Mucosa of gallbladder (tissue), 1 donor: ENCODE data around the gene EPB41L2. TPM values are rescaled to one million over a fixed set of nuclear protein-coding genes. Genes with fewer than 3 reads are reported as not detected.

Experiments used
- DNase-seq: peaks from one replicate; pipeline ENCODE4 v3.0.0-alpha.2; 2020; ENCODE audit warnings: low spot score
- total RNA-seq: library from RNA; stranded (reverse); gene quantifications from one replicate; pipeline ENCODE4 v1.2.1, GENCODE V29; 2021
- donor health status: DM: no; HTN: no; CAD: no.

EPB41L2 gene
- total RNA-seq, 1 donor from 2014 or later = 110 TPM

DNA sequence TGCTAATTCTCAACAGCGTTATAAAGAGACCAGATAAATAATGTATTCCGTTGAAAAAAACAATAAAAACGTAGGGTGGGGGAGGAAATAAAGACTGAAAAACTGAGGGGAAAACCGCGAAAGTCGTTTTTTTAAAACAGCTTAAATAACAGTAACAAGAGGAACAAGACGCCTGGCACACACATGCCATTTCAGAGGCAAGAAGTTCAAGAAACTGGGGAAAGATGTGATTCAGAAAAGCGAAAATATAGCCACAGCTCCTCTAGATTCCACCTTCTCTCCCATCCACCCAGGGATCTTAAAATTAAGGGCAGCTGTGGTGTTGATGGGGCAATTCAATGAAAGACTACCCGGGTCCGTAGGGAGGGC, 1.3 kb downstream of the EPB41L2 start:
- no peak for DNase-seq

DNA sequence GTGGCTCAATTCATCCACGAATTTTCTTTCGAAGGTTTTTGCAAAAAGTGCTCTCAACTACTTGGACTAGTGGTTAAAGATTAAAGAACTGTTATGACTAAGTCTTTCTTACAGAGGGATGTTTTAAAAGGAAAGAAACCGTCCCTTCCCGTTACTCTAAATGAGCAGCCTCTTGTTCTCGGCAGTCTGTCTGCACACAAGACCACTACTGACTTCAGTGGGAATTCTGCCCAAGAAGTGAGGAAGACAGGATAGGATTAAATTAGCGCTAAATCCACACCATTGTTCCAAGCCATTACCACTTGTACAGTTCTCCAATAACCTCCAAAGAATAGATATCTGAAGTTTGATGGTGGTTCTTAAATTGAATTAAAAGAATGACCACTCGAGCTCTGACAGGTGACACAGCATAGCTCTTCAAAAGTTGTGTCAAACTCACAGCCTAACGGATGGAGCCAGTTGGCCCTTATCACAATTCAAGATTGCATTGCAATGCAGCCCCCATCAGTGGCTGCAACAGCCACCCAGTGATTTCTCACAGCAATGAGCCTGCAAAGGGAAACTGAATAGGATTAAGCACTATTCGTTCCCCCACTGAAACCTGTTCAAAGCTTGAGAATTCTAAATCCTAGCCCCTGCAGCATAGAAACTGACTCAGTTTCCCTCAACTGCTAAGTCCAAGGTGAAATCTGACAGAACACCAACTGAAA, 1.8 kb downstream of the EPB41L2 start:
- DNase-seq = no peak

DNA sequence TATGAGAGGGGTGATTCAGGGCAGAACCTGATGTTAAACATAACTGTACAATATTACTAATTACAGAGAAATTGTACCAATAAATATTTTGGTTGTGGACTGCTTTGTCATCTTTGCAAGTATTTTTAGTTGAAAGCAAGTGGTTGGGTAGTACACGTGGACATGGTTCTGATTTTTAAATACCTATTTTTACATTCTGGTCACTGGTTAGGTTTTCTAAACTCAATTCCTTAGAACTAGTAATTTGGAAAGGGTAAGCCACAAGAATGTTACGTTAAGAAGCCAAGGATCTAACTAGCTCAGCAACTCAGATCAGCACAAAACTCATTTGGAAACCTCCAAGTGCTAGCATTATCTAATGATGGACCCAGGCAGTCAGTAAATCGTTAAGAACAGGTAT, 2.7 kb downstream of the EPB41L2 start:
- no peak for DNase-seq

DNA sequence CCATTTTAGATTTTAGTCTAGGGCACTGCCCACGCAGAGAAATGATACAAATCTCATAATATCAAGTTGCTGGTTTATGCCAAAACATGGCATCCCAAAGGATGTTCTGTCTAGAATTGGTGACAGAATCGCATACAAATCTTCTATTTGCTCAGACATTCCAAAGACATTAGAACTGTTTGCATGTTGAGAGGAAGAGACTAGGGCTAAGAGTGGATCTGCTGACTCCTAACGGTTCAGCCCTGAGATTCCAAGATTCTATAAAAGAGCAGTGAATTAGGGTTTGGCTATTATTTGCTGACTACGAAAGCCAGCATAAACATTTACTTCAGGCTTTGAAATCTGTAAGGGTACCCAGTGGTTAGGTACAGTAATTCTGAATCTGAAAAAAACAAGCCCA, 3.6 kb downstream of the EPB41L2 start:
- DNase-seq = no peak

DNA sequence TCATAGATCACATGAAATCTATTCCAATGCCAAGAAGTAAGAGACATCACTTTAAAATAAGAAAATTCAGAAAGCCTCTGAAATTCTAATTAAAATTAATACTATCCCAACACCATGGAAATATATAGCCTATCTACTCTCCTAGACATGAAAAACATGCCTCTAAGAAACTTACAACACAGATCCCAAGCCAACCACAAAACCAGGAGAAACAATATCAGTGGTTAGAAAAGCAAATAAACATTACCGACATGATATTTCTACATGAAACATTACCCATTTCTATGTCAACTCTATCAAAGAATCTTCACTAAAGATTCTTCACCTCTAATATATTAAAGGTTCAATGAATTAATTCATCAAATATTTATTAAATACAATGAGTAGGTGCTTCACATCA, 4.8 kb downstream of the EPB41L2 start:
- no peak for DNase-seq

DNA sequence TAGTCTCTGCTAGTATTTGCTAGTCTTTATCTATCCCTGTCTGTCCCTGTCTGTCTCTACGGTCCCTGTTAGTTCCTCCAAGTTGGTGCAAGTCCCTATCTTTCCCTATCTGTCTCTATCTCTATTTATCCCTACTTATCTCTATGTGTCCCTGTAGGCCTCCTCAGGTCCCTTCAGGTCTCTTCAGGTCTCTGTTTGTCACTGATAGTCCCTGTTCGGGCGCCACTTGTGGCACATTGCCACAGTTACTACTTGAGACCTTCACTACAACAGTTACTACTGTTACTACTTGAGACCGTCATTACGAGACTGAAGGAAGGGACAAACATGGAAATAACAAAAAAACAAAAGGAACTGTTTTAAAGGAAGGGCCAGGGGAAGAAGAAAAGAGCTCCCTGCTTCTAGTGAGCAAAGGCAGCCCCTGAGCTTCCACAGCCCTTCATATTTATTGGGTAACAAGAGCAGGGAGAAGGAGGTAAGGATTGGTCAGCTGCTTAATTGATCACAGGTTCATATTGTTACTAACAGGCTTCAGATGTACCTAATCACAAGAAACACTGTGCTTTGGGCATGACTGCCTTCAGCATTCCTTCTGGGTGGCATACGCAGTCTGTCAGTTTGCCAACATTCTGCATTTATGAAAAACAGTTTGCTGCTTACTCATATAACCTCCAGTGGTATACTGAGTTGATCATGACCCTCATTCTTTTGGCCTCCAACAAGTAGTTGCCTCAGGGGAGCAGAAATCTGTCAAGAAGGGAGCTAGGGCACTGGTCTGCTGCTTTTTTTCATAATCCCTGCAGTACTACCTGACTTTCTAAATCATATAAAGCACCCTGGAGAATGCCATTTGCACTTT, 8.4 kb downstream of the EPB41L2 start:
- no peak for DNase-seq

DNA sequence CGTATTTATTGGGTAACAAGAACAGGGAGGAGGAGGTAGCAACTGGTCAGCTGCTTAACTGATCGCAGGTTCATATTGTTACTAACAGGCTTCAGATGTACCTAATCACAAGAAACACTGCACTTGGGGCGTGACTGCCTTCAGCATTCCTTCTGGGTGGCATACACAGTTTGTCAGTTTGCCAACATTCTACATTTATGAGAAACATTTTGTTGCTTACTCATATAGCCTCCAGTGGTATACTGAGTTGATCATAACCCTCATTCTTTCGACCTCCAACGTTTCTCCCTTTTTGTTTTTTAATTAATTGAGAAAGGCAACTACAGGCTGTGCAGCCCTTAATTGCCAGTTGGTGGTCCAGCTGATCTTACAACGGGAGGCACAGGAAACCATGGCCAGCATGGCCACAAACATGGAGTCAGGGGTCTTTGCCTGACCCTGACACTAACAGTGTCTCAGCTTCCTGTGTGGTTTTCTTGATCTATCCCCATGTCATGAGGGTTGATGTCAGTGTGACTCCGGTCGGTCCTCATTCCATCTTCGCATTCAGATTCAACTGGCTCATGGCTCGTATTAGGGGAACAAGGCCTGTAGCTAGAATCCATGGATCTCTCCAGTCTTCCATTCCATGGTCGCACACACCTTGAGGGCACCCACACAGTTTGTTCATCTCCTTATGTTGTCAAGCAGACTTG, 9.4 kb downstream of the EPB41L2 start:
- no peak for DNase-seq

DNA sequence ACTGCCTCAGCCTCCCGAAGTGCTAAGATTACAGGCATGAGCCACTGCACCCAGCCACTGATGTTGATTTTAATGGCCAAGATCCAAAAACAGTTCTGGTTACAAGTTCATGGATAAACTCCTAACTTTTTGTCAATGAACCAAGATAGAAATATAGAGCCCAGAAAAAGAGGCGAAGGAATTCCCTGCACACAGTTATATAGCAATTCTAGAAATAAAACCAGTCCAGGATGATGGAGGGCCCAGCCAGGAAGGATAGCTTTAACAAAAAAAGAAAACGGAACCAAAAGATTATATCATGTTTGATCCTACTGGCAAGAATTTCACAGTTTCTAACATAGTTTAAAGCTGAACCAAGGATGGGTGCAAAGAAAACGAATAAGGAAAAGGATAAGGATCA, 10.9 kb downstream of the EPB41L2 start:
- DNase-seq = no peak

DNA sequence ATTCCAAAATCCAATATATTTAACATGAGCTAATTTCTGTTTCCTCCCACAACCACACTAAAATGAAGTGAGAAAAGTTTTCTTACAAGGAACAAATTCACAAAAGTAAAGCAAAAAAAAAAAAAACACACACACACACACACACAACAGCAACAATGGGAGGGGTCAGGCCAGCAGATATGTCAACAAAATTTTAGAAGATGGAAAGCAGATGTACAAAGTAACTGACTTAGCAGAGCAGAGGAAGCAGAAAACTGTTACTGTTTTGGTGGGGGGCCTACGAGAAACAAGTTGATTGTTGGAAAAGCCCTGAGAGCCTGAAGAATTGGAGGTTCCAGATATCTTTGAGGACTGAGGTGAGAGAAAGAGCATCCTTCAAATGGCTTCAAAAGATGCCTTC, 11.7 kb downstream of the EPB41L2 start:
- DNase-seq = no peak

DNA sequence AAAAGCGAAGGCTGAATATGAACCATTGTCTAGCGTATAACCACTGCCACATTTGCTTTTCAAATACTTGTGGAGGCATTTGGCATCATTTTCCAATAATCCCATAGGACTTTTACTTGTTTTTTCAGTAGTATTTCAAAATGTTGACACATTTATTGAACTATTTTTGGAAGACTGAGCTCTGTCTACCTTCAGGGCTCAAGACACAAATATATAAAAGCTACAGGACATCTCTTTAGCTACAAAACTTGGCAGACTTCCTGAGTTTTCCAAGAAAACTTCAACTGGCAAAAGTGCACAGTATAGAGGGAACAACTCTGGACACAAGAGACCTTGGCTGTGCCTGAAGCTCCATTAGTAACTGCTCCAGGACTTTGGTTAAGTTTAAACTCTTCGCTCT, 13.4 kb downstream of the EPB41L2 start:
- DNase-seq = no peak

DNA sequence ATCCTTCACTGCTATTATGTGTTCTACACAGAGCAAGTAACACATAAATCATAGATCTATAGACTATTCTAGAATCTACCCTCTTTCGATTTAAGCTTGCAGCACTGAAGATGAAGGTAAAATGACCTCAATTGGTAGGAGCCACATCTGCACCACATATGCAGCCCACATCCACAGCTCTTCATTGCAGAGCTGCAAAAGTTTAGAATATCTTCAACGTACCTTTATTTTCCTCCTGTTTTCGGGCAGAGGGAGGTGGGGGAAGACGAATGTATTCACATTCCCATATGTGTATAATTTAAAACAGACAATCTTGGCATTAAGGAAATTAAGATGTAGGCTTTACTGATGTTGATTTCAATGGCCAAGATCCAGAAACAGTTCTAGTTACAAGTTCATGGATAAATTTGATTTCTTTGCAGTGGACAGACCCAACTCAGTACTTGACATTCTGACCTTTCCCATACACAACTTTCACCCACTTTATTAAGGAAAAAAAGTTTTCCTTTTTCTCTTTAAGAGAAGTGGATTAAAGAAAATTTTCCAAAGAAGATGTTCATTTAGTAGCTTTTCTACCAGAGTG, 14.0 kb downstream of the EPB41L2 start:
- DNase-seq = no peak

DNA sequence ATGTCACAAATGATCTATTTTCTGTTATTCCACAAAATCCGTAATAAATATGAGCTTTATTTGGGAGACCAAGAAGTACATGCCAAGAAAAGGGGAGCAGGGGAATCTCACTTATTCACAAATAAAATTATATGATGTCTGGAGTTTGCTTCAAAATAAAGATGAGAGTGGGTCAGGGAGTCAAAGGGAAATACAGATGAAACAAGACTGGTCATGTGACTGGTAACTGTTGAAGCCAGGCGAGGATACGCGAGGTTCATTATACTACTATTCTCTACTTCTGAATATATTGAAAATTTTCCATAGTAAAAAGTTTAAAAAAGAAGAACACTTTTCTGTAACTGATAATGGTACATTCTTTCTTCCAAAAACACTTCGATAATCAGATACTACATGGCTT, 14.6 kb downstream of the EPB41L2 start:
- no peak for DNase-seq

DNA sequence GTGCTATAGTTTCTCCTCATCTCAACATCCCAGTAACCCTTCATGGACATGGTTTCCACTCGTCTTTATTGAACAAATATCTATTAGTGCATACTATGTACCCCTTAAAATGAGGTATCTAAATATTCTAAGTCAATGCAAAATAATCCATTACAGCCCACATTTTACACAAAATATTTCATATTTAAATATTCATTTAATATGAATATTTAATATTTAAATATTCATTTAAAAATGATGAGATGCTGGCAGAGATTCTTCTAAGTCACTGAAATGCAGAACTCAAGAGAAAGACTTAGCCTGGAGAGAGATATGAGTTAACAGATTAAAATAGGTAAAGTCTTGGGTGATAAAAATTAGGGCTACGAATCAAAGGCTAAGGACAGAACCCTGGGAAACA, 17.9 kb downstream of the EPB41L2 start:
- DNase-seq = no peak

DNA sequence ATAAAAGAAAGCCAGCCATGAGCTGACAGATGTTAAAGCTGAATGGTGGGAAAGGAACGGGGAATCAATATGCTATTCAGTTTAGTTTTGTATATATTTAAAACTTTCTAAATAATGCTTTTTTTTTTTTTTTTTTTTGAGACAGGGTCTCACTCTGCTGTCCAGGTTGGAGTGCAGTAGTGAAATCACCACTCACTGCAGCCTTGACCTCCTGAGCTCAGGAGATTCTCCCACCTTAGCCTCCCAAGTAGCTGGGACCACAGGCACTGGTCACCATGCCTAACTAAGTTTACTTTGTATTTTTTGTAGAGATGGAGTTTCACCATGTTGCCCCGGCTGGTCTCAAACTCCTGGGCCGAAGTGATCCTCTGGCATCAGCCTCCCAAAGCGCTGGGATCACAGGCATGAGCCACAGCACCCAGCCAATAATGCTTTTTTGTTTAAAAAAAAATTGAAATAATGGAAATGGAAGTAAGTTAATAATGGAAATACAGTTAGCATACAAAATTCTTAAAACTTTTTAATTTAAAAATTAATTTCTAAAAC, 19.1 kb downstream of the EPB41L2 start:
- DNase-seq = no peak

DNA sequence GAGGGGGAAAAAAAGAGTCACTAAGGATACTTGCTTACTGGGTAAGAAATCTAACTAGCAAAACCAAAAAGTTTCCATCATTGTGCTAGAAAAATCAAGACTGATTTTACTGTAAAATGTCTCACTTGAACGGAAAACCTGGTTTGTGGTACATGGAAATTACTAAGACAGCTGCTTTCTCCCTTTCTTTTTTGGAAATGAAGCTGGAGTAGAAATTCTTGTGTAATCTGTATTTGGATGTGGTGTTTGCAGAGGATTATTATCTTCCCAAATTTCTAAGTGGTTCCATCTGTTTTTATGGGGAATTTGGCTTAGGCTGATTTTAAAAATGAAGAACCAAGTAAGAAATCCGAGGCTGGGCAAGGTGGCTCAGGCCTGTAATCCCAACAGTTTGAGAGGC, 20.4 kb downstream of the EPB41L2 start:
- DNase-seq = no peak

DNA sequence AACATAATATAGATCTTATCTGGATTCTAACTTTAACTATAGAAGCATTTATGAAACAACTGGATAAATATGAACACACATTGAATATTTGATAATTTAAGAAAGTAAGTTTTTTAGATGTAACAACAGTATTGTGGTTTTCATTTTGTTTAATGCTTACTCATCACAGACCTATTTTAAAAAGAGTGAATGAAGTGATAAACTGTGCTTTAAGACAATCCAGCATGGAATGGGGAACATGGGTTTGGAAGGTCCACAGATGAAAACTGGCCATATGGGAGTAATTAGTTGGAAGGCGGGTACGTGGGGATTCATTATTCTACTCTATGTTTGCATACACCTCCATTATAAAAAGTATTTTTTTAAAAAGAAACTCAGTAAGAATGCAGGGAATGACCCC, 21.2 kb downstream of the EPB41L2 start:
- DNase-seq = no peak

DNA sequence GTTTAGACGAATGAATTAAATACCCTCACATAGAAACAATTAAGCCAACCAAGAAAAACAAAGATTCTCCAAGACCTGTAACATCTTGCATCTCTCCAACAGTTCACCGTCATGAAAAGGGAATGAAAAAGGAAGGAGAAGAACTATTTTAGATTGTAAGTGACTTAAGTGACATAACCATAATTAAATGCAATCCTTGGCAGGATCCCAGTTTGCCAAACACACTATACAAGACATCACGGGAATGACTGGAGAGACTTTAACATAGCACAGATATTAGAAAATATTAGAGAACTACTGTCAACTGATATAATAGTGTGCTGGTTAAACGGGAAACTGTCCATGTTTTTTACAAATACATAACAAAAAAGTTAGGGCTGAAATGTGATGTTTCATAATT, 22.2 kb downstream of the EPB41L2 start:
- DNase-seq = no peak

DNA sequence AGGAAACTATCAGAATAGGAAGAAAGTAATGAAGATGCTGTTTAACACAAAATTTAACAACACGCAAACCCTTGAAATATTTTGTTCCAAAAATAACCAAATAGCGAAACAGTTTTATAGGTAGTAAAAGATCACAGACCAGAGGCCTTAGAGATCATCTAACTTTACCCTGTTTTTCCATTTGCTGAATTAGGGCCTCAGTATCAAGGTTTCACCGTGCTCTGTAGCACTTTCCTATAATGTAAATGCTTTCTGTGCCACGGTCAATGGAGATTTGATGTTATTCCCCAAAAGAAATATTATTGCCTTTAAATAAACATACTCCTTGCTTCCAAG, 23.7 kb downstream of the EPB41L2 start:
- DNase-seq = no peak

DNA sequence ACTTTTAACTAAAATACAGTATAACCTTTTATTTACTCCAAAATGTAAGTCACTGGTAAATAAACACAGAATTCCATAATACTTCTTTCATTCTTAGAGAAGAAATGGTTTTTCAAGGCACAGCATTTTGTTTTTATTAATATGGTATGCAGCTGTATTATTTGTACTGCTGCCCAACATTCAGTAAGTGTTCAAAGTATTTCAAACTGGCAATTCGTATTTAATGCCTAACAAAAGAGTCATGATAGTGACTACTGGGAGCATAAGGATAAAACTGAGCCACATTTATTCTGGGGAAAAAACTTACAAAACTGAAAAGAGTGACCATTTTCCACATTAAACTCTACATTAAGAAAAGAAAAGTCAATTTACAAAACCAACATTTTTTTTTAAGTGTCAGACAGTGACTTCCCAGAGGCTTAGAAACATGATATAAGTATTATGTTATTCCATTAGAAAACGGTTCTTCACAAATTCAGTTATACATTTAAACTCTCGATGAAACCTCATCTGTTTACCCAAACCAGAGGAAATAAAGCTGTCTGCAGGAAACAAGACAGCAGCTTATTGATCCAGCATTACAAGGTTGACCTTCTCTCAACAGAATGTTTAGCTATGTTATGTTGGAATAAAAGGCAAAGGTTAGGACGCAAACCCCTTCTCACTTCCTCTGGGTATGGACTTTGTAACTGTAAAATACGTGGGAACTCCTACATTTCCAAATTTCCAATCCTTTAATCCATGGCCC, 24.3 kb downstream of the EPB41L2 start:
- no peak for DNase-seq

DNA sequence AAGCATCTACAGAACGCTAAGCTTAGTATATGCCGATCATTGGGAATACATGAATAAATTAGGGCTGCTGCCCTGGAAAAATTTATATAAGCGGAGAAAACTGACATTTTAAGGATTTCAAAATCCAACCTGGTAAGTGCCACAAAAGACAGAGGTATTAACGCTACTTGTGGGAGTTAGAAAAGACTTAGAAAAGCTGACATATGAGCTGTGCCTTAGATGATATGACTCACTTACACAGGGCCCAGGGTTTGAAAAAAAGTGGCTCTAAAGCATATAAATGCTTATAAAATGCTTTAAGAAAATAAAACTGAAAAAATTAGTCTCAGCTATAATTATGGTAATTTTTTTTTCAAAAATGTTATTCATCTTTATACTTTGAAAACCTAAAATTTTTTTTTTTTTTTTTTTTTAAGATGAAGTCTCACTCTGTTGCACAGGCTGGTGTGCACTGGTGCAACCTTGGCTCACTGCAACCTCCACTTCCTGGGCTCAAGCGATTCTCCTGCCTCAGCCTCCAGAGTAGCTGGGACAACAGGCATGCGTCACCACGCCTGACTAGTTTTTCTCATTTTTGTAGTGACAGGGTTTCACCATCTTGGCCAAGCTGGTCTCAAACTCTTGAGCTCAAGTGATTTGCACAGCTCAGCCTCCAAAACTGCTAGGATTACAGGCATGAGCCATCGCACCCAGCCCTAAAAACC, 25.7 kb downstream of the EPB41L2 start:
- no peak for DNase-seq

DNA sequence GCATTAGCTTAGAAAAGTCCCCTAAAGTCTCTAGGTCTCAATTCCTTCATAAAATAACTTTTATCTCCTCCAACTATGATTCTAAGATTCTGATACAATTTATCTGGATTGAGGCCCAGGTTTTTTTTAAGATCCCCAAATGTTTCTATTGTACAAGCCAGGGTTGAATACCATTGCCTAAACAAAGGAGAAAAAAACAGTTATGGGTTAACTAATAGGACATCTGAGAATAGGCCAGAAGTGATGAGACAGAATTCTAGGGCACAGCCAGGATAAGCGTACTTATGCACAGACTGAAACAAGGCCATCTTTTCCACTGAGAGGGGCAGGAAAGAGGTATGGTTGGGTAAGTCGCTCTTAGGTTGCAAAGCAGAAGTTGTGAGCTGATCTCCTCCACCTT, 26.4 kb downstream of the EPB41L2 start:
- no peak for DNase-seq
